ENCODE measurements around the gene UBE2D1.

Gene UBE2D1

GRCh38 chr10:58334817-58335305, at the start of gene UBE2D1:
Gene UBE2D1, plus strand, starts transcription at chr10:58335006. Its CDS starts 196 bp downstream, at chr10:58335202.
- DNase-seq = peak; percentile 80

- DNase-seq = peak; percentile 63
Measured at GRCh38 chr10:58291538-58292174, 43.1 kb upstream of the UBE2D1 start.

- DNase-seq = no peak
Measured at GRCh38 chr10:58293989-58294388, 40.8 kb upstream of the UBE2D1 start.

- peak; percentile 43 for DNase-seq
Measured at GRCh38 chr10:58299580-58299979, 35.2 kb upstream of the UBE2D1 start.

- DNase-seq = no peak
Measured at GRCh38 chr10:58300676-58301075, 34.1 kb upstream of the UBE2D1 start.

- no peak for DNase-seq
Measured at GRCh38 chr10:58302254-58302653, 32.6 kb upstream of the UBE2D1 start.

- DNase-seq = no peak
Measured at GRCh38 chr10:58304099-58304633, 30.6 kb upstream of the UBE2D1 start.

- DNase-seq = no peak
Measured at GRCh38 chr10:58305821-58306220, 29.0 kb upstream of the UBE2D1 start.

GRCh38 chr10:58307676-58308075, 27.1 kb upstream of the UBE2D1 start:
- DNase-seq = no peak

GRCh38 chr10:58311026-58311425, 23.8 kb upstream of the UBE2D1 start:
- DNase-seq = no peak

- no peak for DNase-seq
Measured at GRCh38 chr10:58316874-58317273, 17.9 kb upstream of the UBE2D1 start.

GRCh38 chr10:58318346-58318745, 16.5 kb upstream of the UBE2D1 start:
- no peak for DNase-seq

GRCh38 chr10:58319599-58319998, 15.2 kb upstream of the UBE2D1 start:
- DNase-seq = no peak

- DNase-seq = no peak
Measured at GRCh38 chr10:58320351-58321049, 14.3 kb upstream of the UBE2D1 start.

GRCh38 chr10:58322072-58322834, 12.6 kb upstream of the UBE2D1 start:
- peak; percentile 15 for DNase-seq

GRCh38 chr10:58322835-58323209, 12.0 kb upstream of the UBE2D1 start:
- DNase-seq = no peak

GRCh38 chr10:58326967-58327381, 7.8 kb upstream of the UBE2D1 start:
- no peak for DNase-seq

GRCh38 chr10:58328233-58328632, 6.6 kb upstream of the UBE2D1 start:
- no peak for DNase-seq

GRCh38 chr10:58330431-58330830, 4.4 kb upstream of the UBE2D1 start:
- DNase-seq = no peak

- no peak for DNase-seq
Measured at GRCh38 chr10:58331646-58332045, 3.2 kb upstream of the UBE2D1 start.

GRCh38 chr10:58335306-58336005, 650 bp downstream of the UBE2D1 start:
- peak; percentile 15 for DNase-seq

GRCh38 chr10:58336242-58336641, 1.4 kb downstream of the UBE2D1 start:
- DNase-seq = no peak

GRCh38 chr10:58341422-58341821, 6.6 kb downstream of the UBE2D1 start:
- no peak for DNase-seq

Measured in CD4-positive, alpha-beta T cell treated with Interleukin-4 for 4 hours (primary cell).